GM12801 (cell line): ENCODE data around the gene TMEM163.

Source experiments
- CTCF ChIP-seq: IDR thresholded peaks from one replicate; pipeline ENCODE4 v1.5.1; 2011; ENCODE audit warnings: control low read depth; ENCODE audit not compliant: insufficient read length; ENCODE audit errors: extremely low read depth

Gene TMEM163

GRCh38 chr2:134718817-134719814, at the start of gene TMEM163:
Gene TMEM163 (minus strand): TSS chr2:134719000.
- TF ChIP-seq CTCF = no peak

DNA sequence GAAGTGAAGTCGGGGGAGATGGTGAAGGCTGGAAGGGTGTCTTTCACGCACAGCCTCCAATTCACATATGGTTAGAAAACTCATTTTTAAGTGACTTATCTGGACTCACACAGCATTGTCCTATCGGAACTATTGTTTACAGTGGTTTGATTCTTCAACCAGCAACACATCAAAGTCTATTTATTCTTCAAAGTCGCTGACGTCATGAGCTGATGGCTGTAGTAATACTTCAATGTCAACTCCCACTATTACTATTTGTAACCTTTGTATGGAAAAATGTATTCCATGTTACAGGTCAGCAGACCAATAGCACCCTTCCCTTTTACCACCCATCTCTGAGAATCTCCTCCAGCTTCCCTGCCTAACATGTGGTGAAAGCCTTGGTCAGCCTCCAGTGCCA, 47.8 kb upstream of the TMEM163 start:
- TF ChIP-seq CTCF = no peak

GRCh38 chr2:134765987-134766386, 47.2 kb upstream of the TMEM163 start:
- no peak for TF ChIP-seq CTCF

GRCh38 chr2:134764164-134764563, 45.4 kb upstream of the TMEM163 start:
- TF ChIP-seq CTCF = no peak

GRCh38 chr2:134763164-134763710, 44.4 kb upstream of the TMEM163 start:
- TF ChIP-seq CTCF = no peak

- no peak for TF ChIP-seq CTCF
These were observed 43.7 kb upstream of the TMEM163 start for GRCh38 chr2:134762508-134762907.

GRCh38 chr2:134760385-134760784, 41.6 kb upstream of the TMEM163 start:
- no peak for TF ChIP-seq CTCF
